H1 (cell line): ENCODE data around the gene LRP2BP. TPM values are rescaled to one million over a fixed set of nuclear protein-coding genes. Genes with fewer than 3 reads are reported as not detected.

Experiments
- CTCF ChIA-PET: fragments of 300-600 bp; sonication (Branson Sonifier 250); formaldehyde crosslinking; loops from one replicate; lab custom pipeline; 2021; ENCODE audit not compliant: partially characterized antibody; lab: Charles Lee
- POLR2A ChIA-PET: fragments of 300-600 bp; sonication (Branson Sonifier 250); formaldehyde crosslinking; loops from one replicate; lab custom pipeline; 2021; ENCODE audit warnings: inconsistent platforms; ENCODE audit not compliant: partially characterized antibody; lab: Charles Lee
- DNase-seq, 2 experiments: peaks; one replicate each; pipeline versions ENCODE4 v3.0.0 to v3.0.0-alpha.2; 2010 to 2022; ENCODE audit warnings: low spot score in 2 of 2, low read depth in 1 of 2, mixed read lengths in 1 of 2
- FAIRE-seq: peaks from 2 replicates; lab custom pipeline; 2011; peaks lifted over from hg19 to GRCh38; lab: Jason Lieb, UNC
- H2AFZ ChIP-seq: 2 replicates; pipeline ENCODE4 v1.8.1; 2012; ENCODE audit warnings: low read length, inconsistent platforms
- H2AK5ac ChIP-seq: 2 replicates; pipeline ENCODE4 v1.6.1; 2013; ENCODE audit warnings: low read depth, low read length
- H2BK120ac ChIP-seq: replicated peaks from 2 replicates; pipeline ENCODE3; 2013; ENCODE audit warnings: low read depth, low read length, inconsistent platforms
- H2BK12ac ChIP-seq: 2 replicates; pipeline ENCODE4 v1.6.1; 2013; ENCODE audit warnings: low read depth, low read length
- H2BK15ac ChIP-seq: 2 replicates; pipeline ENCODE4 v1.6.1; 2013; ENCODE audit warnings: low read length
- H2BK20ac ChIP-seq: 2 replicates; pipeline ENCODE4 v1.6.1; 2013; ENCODE audit warnings: low read length
- H2BK5ac ChIP-seq: 2 replicates; pipeline ENCODE4 v1.6.1; 2013; ENCODE audit warnings: low read depth, low read length
- H3K14ac ChIP-seq: 2 replicates; pipeline ENCODE4 v1.6.1; 2013; ENCODE audit warnings: inconsistent platforms; ENCODE audit not compliant: insufficient read length
- H3K18ac ChIP-seq: 2 replicates; pipeline ENCODE4 v1.6.1; 2013; ENCODE audit warnings: low read length; ENCODE audit errors: extremely low read depth
- H3K23ac ChIP-seq: 2 replicates; pipeline ENCODE4 v1.6.1; 2013; ENCODE audit warnings: inconsistent platforms; ENCODE audit not compliant: insufficient read length
- H3K23me2 ChIP-seq: 2 replicates; pipeline ENCODE4 v1.6.1; 2013; ENCODE audit warnings: low read depth, low read length
- H3K27ac ChIP-seq: 2 replicates; pipeline ENCODE4 v1.6.1; 2011; ENCODE audit warnings: low read depth, low read length, inconsistent platforms
- H3K27me3 ChIP-seq, 4 experiments: replicated peaks in 1 of 4; 1 replicate in 1 of 4; 2 replicates in 3 of 4; pipeline versions ENCODE4 v1.6.1 to v1.8.1; 2011 to 2013; ENCODE audit warnings: low read length in 3 of 4, mild to moderate bottlenecking in 3 of 4, inconsistent platforms in 2 of 4, mixed read lengths in 2 of 4, moderate library complexity in 1 of 4; ENCODE audit not compliant: control insufficient read depth in 3 of 4, insufficient read depth in 3 of 4; ENCODE audit errors: extremely low read depth in 1 of 4
- H3K36me3 ChIP-seq, 4 experiments: 2 replicates each; pipeline versions ENCODE4 v1.6.1 to v1.8.1; 2011 to 2013; ENCODE audit warnings: mild to moderate bottlenecking in 4 of 4, low read length in 3 of 4, moderate library complexity in 2 of 4, control low read depth in 1 of 4, inconsistent platforms in 1 of 4; ENCODE audit not compliant: insufficient read depth in 4 of 4, control insufficient read depth in 2 of 4
- H3K4ac ChIP-seq: replicated peaks from 2 replicates; pipeline ENCODE3; 2013; ENCODE audit warnings: low read length, low read depth, mixed read lengths, inconsistent platforms; ENCODE audit not compliant: insufficient read length
- H3K4me1 ChIP-seq, 4 experiments: replicated peaks in 1 of 4; 1 replicate in 1 of 4; 2 replicates in 3 of 4; pipeline versions ENCODE4 v1.6.1 to v1.8.1; 2011 to 2013; ENCODE audit warnings: low read length in 3 of 4, inconsistent platforms in 2 of 4, mixed read lengths in 1 of 4; ENCODE audit not compliant: insufficient read depth in 4 of 4, control insufficient read depth in 3 of 4
- H3K4me2 ChIP-seq, 2 experiments: 2 replicates each; pipeline versions ENCODE4 v1.6.1 to v1.8.1; 2011 to 2013; ENCODE audit warnings: low read depth in 2 of 2, low read length in 2 of 2, control low read depth in 1 of 2, inconsistent platforms in 1 of 2, mild to moderate bottlenecking in 1 of 2; ENCODE audit not compliant: insufficient read depth in 1 of 2
- H3K4me3 ChIP-seq, 4 experiments: fragments of 200-600, 300-600 bp in 1 of 4; sonication (generic), shearing (Covaris generic), sonication (Bioruptor Twin) in 1 of 4; 2 replicates each; pipeline versions ENCODE4 v1.5.1 to v1.8.1; 2011 to 2016; ENCODE audit warnings: low read length in 4 of 4, low read depth in 3 of 4, control low read depth in 2 of 4, inconsistent platforms in 2 of 4, mild to moderate bottlenecking in 2 of 4, mixed read lengths in 1 of 4, moderate library complexity in 1 of 4; ENCODE audit not compliant: insufficient read depth in 2 of 4; ENCODE audit errors: extremely low read depth in 1 of 4
- H3K56ac ChIP-seq: replicated peaks from 2 replicates; pipeline ENCODE3; 2013; ENCODE audit warnings: low read depth, mild to moderate bottlenecking, mixed read lengths, low read length, inconsistent platforms; ENCODE audit not compliant: insufficient read length
- H3K79me1 ChIP-seq: 2 replicates; pipeline ENCODE4 v1.6.1; 2013; ENCODE audit warnings: low read depth, low read length, control low read depth
- H3K79me2 ChIP-seq, 2 experiments: 2 replicates each; pipeline versions ENCODE4 v1.6.1 to v1.8.1; 2012 to 2013; ENCODE audit warnings: low read length in 2 of 2, mild to moderate bottlenecking in 2 of 2, inconsistent platforms in 1 of 2; ENCODE audit not compliant: insufficient read depth in 2 of 2, control insufficient read depth in 1 of 2
- H3K9ac ChIP-seq, 4 experiments: replicated peaks in 1 of 4; 1 replicate in 1 of 4; 2 replicates in 3 of 4; pipeline versions ENCODE4 v1.6.1 to v1.8.1; 2011 to 2013; ENCODE audit warnings: low read depth in 3 of 4, low read length in 3 of 4, control low read depth in 2 of 4, mild to moderate bottlenecking in 2 of 4, moderate library complexity in 2 of 4, inconsistent platforms in 1 of 4; ENCODE audit errors: extremely low read depth in 1 of 4
- H3K9me3 ChIP-seq, 2 experiments: 2 replicates each; pipeline versions ENCODE4 v1.6.1 to v1.8.1; 2012 to 2013; ENCODE audit warnings: mild to moderate bottlenecking in 2 of 2, moderate library complexity in 2 of 2, control low read depth in 1 of 2, inconsistent platforms in 1 of 2, low read depth in 1 of 2, low read length in 1 of 2, mixed read lengths in 1 of 2; ENCODE audit not compliant: insufficient read depth in 2 of 2
- H4K20me1 ChIP-seq, 2 experiments: replicated peaks in 1 of 2; 2 replicates each; pipeline versions ENCODE3 to v1.8.1; 2011 to 2013; ENCODE audit warnings: inconsistent platforms in 2 of 2, low read length in 2 of 2, mild to moderate bottlenecking in 1 of 2; ENCODE audit not compliant: insufficient read depth in 2 of 2, control insufficient read depth in 1 of 2
- H4K5ac ChIP-seq: 2 replicates; pipeline ENCODE4 v1.6.1; 2013; ENCODE audit warnings: low read length, low read depth, mixed read lengths, inconsistent platforms; ENCODE audit not compliant: insufficient read length
- H4K8ac ChIP-seq: 2 replicates; pipeline ENCODE4 v1.8.0; 2013; ENCODE audit warnings: mild to moderate bottlenecking, moderate library complexity, low read length, inconsistent platforms; ENCODE audit not compliant: insufficient read depth; ENCODE audit errors: extremely low read depth
- H4K91ac ChIP-seq: replicated peaks from 2 replicates; pipeline ENCODE3; 2013; ENCODE audit warnings: low read length, mixed read lengths, inconsistent platforms; ENCODE audit not compliant: insufficient read length
- E2F6 ChIP-seq: IDR thresholded peaks from 2 replicates; pipeline ENCODE4 v1.6.1; 2012; ENCODE audit warnings: inconsistent platforms
- HDAC2 ChIP-seq, 2 experiments: fragments of 300-600 bp in 1 of 2; sonication (generic) in 1 of 2; IDR thresholded peaks; 2 replicates each; pipeline ENCODE4 v1.6.1; 2011 to 2012; ENCODE audit warnings: low read depth in 2 of 2, low read length in 2 of 2, mild to moderate bottlenecking in 2 of 2, moderate library complexity in 2 of 2, borderline replicate concordance in 1 of 2, inconsistent platforms in 1 of 2
- TBP ChIP-seq: IDR thresholded peaks from 2 replicates; pipeline ENCODE4 v1.6.1; 2011; ENCODE audit warnings: low read depth, low read length, improper control_type of control experiment
- WGBS, 2 experiments: shearing (Covaris generic) in 1 of 2; methylation state at CpG; one replicate each; pipeline versions ENCODE4 v1.1.6 to v1.1.7; 2013 to 2015; ENCODE audit warnings: low lambda C conversion rate in 2 of 2, mixed read lengths in 2 of 2, inconsistent platforms in 1 of 2, low coverage in 1 of 2, missing lambda C conversion rate in 1 of 2; ENCODE audit not compliant: insufficient replicate concordance in 2 of 2, insufficient coverage in 1 of 2, insufficient read length in 1 of 2; ENCODE audit errors: extremely low coverage in 1 of 2, missing lambda C conversion rate in 1 of 2; 5-methylcytosine and 5-hydroxymethylcytosine counted together
- polyA plus RNA-seq, 7 experiments: library from polyadenylated mRNA; depleted of rRNA in 3 of 7; stranded (reverse) in 5 of 7; unstranded in 2 of 7; fragments of >200 nt in 5 of 7; fragments of 200-250 nt in 2 of 7; gene quantifications; 1 replicate in 5 of 7; 2 replicates in 1 of 7; 4 replicates in 1 of 7; pipeline versions ENCODE4 v1.2.1 to v1.2.3, GENCODE V29; 2011 to 2013; ENCODE audit warnings: missing spikeins in 2 of 7, mixed read lengths in 2 of 7
- total RNA-seq: library from RNA; stranded (reverse); fragmentation: NEBNext Ultra II Directional; extraction: Animal tissue kit (Norgen Biotek cat#: 25700); gene quantifications from 2 replicates; pipeline ENCODE4 v1.2.1, GENCODE V29; 2021

Gene LRP2BP
- total and polyA plus RNA-seq, 2 of the 8 experiments (the other 6 are each of a cell fraction or from before 2014, with no cell fraction given): 0.12 to 0.30 TPM

GRCh38 chr4:185405296-185405999 lies 9.7 kb upstream of the LRP2BP start:
- CTCF ChIA-PET: interaction anchor here (0.6 to 1.1 kb wide), 2 partner anchors 192 to 731 kb away, joined by 3 read pairs; no protein-coding TSS in a partner anchor

More at GRCh38 chr4:185405296-185405999, 9.7 kb upstream of the LRP2BP start:
- H3K27ac ChIP-seq: no peak overlapping the region
- H2BK12ac ChIP-seq: no peak overlapping the region
- H2BK15ac ChIP-seq: no peak overlapping the region
- H2BK120ac ChIP-seq: no peak overlapping the region
- TF ChIP-seq TBP (no peak), HDAC2 (IDR thresholded peaks at IDR 0.05; ENCODE audit: borderline replicate concordance in 1 of 2, low read depth in 2 of 2, low read length in 2 of 2) (no peak), E2F6 (no peak)
- no peak overlapping the region for H4K91ac ChIP-seq
- WGBS, 2 experiments: 91% methylated on average over 6 of the region's 6 CpGs; no CpG with 5 or more reads in 1 of the 2 experiments
- H4K20me1 ChIP-seq: no peaks in the 10 kb centered on the region
- H2AK5ac ChIP-seq: no peak overlapping the region
- H3K56ac ChIP-seq: no peak overlapping the region
- H3K4me3 ChIP-seq: no peak overlapping the region
- no peak for DNase-seq
- H3K9me3 ChIP-seq: no peaks in the 10 kb centered on the region; a peak in 1 of 4 replicates
- no peaks in the 10 kb centered on the region for H3K27me3 ChIP-seq
- H3K9ac ChIP-seq: no peak overlapping the region
- no peaks in the 10 kb centered on the region for H3K79me2 ChIP-seq
- H4K5ac ChIP-seq: no peak overlapping the region
- H3K23me2 ChIP-seq: no peaks in the 10 kb centered on the region
- no peak overlapping the region for H3K4ac ChIP-seq
- no peak overlapping the region for H3K14ac ChIP-seq
- H2BK20ac ChIP-seq: no peak overlapping the region
- no peak overlapping the region for H2BK5ac ChIP-seq
- POLR2A ChIA-PET: interaction anchor here (1.5 to 2.1 kb wide), 3 partner anchors 9 to 26 kb away, joined by 3 to 14 read pairs (median 3); partner anchors contain the start of genes ANKRD37 and LRP2BP
- no peak overlapping the region for H3K18ac ChIP-seq
- no peak overlapping the region for H4K8ac ChIP-seq
- peaks cover 0 to 33% (median 8%) of the 10 kb centered on the region in 4 experiments; a peak in 5 of 8 replicates for H3K36me3 ChIP-seq
- no peak overlapping the region for H3K4me2 ChIP-seq
- H2AFZ ChIP-seq: no peak overlapping the region
- no peaks in the 10 kb centered on the region for H3K79me1 ChIP-seq
- no peak overlapping the region for H3K23ac ChIP-seq
- H3K4me1 ChIP-seq: no peaks in the 10 kb centered on the region
- FAIRE-seq: no peak
